CD4-positive, alpha-beta T cell treated with Interleukin-17A for 4 hours (primary cell): ENCODE results near the gene PROS1.
"Not testable (repeated sequence)": the region's sequence is repeated elsewhere in the genome, so short reads cannot be mapped to it uniquely, and the experiment has no call there.

ENCODE experiments used
- DNase-seq: peaks from one replicate; pipeline ENCODE4 v3.0.0-alpha.2; 2020; ENCODE audit warnings: mixed read lengths

The PROS1 gene

GRCh38 chr3:93965106-93965505 is 8.6 kb downstream of the PROS1 start:
- not testable (repeated sequence) for DNase-seq

- no peak for DNase-seq
Measured at GRCh38 chr3:93962798-93963197, 10.9 kb downstream of the PROS1 start.

GRCh38 chr3:93961489-93961888 is 12.2 kb downstream of the PROS1 start:
- DNase-seq, result no peak

- no peak for DNase-seq
Measured at GRCh38 chr3:93961026-93961425, 12.7 kb downstream of the PROS1 start.

GRCh38 chr3:93949958-93950357 is 23.7 kb downstream of the PROS1 start:
- DNase-seq, result not testable (repeated sequence)

- not testable (repeated sequence) for DNase-seq
Measured at GRCh38 chr3:93937485-93937884, 36.2 kb downstream of the PROS1 start.

GRCh38 chr3:93936549-93936948 is 37.1 kb downstream of the PROS1 start:
- no peak for DNase-seq

- DNase-seq, result no peak
Measured at GRCh38 chr3:93934366-93935046, 39.2 kb downstream of the PROS1 start.

GRCh38 chr3:93931597-93932229 is 42.0 kb downstream of the PROS1 start:
- no peak for DNase-seq

- DNase-seq, result no peak
Measured at GRCh38 chr3:93930041-93930440, 43.7 kb downstream of the PROS1 start.

- DNase-seq, result no peak
Measured at GRCh38 chr3:93926789-93927188, 46.9 kb downstream of the PROS1 start.

- no peak for DNase-seq
Measured at GRCh38 chr3:93924491-93924890, 49.2 kb downstream of the PROS1 start.

GRCh38 chr3:93923006-93923405 is 50.7 kb downstream of the PROS1 start:
- no peak for DNase-seq

GRCh38 chr3:93917546-93918029 is 56.1 kb downstream of the PROS1 start:
- not testable (repeated sequence) for DNase-seq

- not testable (repeated sequence) for DNase-seq
Measured at GRCh38 chr3:93913623-93914022, 60.1 kb downstream of the PROS1 start.

GRCh38 chr3:93911206-93911605 is 62.5 kb downstream of the PROS1 start:
- DNase-seq, result no peak

GRCh38 chr3:93910097-93910496 is 63.6 kb downstream of the PROS1 start:
- no peak for DNase-seq

GRCh38 chr3:93907132-93907531 is 66.6 kb downstream of the PROS1 start:
- no peak for DNase-seq

- DNase-seq, result no peak
Measured at GRCh38 chr3:93906245-93906644, 67.5 kb downstream of the PROS1 start.

- no peak for DNase-seq
Measured at GRCh38 chr3:93904568-93904967, 69.1 kb downstream of the PROS1 start.

- DNase-seq, result not testable (repeated sequence)
Measured at GRCh38 chr3:93878250-93879017, 95.3 kb downstream of the PROS1 start.

GRCh38 chr3:93877427-93877826 is 96.3 kb downstream of the PROS1 start:
- not testable (repeated sequence) for DNase-seq

- not testable (repeated sequence) for DNase-seq
Measured at GRCh38 chr3:93873412-93873811, 100.3 kb downstream of the PROS1 start.

GRCh38 chr3:93867425-93867824 is 106.3 kb downstream of the PROS1 start:
- DNase-seq, result no peak
